GM08714 (cell line): Measurements from ENCODE around the gene CHD9.
"Not testable (repeated sequence)": the region's sequence is repeated elsewhere in the genome, so short reads cannot be mapped to it uniquely, and the experiment has no call there.

Source experiments
- H3K4me3 ChIP-seq: fragments of 200-500 bp; sonication (Bioruptor generic); 2 replicates; pipeline ENCODE4 v1.5.1; 2014; ENCODE audit warnings: mild to moderate bottlenecking, low read length, inconsistent platforms
- ZNF274 ChIP-seq: IDR thresholded peaks from 2 replicates; pipeline ENCODE4 v1.6.1; 2012; ENCODE audit warnings: mild to moderate bottlenecking, low read depth, low read length

CHD9 gene

DNA sequence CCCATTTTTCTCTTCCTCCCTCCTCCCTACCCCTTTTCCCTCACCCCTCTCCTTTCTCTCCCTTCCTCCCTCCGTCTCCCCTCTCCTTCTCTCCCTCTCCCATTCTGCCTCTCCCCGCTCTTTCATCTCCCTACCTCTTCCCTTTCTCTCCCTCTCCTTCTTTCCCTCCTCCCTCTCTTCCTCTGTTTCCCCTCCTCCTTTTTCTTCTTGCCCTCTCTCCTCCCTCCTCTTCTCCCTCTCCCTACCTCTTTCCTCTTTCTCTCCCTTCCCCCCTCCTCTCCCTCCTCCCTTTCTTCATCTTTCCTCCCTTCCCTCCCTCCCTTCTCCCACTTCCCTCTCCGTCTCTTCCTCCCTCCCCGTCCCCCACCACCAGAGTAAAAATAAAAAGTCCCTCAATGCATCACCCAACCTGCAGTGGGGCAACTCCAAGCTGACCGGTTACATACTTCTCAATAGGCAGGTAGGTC, 12.5 kb upstream of the CHD9 start:
- H3K4me3 ChIP-seq: no peak overlapping the region
- no peak for TF ChIP-seq ZNF274

DNA sequence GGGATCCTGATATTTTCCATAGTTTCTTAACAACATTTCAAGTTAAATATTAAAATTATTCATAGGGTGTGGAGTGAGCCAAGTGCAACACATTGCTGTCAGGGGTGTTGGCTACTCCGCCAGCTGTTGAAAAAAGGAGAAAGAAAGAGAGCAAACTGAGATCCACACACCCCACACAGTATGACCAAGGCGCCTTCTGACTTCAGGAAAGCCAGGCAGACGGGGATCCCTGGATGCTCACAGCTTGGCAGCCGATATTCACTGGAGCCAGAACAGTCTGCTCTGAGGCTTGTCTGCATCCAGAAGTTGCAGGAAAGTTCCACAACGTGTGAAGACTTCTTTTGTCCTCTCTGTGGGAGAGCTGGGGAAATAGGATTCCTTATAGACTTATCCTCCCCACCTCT, 11.4 kb upstream of the CHD9 start:
- TF ChIP-seq ZNF274: no peak
- no peak overlapping the region for H3K4me3 ChIP-seq

DNA sequence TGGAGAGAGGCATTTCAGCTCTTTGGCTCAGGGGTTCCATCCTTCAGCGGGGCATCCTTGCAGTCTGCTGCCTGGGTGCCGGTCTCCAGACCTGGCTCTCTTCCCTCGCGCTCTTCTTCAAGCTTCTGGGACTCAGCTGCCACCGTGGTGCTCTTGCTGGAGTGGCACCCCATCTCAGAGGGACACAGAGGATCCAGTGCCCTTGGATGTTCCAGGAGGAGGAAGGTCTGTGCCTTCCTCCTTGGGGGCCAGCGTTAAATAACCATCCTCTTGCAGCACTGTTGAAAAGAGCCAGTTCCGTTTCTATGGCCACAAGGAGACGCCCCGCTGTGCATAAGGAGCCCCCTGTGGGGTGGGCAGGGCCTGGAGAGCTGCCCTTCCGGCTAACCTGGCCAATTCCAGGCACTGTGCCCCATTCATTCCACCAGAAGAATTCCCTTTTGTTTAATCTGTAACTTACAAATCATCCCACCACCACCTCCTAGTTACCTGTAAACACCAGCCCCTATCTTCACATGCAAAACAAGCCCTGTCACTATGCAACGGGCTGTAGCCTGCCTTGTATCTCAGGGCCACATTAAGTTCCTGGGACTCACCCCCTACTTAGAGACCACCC, 10.7 kb upstream of the CHD9 start:
- no peak for TF ChIP-seq ZNF274
- H3K4me3 ChIP-seq: no peak overlapping the region

DNA sequence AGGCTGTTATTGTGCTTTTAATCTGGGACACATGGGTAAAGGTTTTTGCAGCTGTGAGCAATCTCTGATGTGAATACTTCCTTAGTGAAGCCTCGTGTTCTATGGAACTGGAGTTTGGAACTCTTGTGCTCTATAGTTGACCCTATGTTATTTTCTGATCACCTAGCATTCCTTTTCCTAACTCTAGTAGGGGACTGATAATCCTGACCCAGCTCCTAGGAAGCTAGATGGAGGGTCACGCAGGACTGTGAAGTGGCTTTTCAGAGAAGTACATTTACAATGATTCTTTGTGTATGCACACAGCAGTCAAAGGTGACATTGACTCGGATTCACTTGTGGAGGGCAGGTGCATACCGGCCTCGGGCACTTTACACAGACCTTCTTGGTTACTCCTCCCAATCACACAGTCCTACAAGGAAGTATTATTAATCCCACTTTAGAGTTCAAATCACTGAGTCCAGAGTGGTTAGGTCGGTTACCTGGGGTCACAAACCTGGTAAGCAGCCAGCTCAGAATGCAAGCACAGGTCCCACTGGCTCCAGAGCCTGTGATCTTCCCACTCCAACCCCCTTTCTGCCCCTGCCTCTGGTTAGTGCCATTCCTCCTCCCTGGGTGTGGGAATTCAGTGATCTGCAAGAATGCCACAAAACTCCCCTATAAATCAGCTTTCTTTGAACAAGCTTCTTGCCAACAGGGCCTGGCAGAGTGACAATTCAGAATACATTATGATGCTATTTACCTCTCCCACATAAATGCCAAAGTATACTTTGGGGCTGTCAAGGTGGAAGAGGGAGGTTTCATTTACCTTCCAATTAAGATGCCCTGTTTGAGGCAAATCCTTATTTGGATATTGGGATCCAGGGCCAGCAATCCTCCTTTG, 9.2 kb upstream of the CHD9 start:
- TF ChIP-seq ZNF274: no peak
- H3K4me3 ChIP-seq: no peak overlapping the region

DNA sequence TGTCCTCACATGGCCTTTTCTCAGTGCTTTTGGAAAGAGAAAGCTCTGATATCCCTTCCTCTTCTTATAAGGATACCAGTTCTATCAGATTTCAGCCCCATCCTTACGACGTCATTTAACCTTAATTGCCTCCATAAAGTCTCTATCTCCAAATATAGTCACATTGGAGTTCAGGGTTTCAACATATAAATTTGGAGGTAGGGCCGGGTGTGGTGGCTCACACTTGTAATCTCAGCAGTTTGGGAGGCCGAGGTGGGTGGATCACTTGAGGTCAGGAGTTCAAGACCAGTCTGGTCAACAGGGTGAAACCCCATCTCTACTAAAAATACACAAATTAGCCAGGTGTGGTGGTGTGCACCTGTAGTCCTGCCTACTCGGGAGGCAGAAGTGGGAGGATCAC, 7.3 kb upstream of the CHD9 start:
- H3K4me3 ChIP-seq: not testable (repeated sequence)

DNA sequence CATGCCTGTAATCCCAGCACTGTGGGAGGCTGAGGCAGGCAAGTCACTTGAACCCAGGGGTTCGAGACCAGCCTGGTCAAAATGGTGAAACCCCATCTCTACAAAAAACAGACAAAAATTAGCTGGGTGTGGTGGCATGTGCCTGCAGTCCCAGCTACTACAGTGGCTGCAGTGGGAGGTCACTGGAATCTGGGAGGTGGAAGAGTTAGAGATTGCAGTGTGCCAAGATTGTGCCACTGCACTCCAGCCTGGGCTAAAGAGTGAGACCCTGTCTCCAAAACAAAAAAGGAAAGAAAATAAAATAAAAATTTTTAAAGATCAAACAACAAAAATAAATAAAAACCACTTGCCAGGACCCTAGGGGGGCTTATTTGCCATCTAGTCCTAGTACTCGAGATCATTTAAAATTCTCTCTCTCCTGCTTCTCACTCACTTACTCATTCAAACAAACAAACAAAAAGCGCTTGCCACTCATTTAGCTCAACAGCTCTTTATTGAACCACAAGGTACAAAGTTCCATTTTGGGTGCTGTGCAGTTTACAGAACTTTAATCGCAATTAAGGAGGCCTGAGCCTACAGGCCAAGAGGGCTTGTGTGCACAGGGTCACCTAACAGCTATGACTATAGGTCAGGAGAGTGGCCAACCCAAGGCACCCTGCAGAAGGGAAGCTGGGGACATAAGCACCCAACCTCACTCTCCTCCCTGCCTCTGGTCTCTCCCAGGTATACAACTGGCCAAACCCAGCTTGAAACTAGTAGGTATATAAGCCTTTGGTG, 6.5 kb upstream of the CHD9 start:
- H3K4me3 ChIP-seq: no peak overlapping the region
- no peak for TF ChIP-seq ZNF274

DNA sequence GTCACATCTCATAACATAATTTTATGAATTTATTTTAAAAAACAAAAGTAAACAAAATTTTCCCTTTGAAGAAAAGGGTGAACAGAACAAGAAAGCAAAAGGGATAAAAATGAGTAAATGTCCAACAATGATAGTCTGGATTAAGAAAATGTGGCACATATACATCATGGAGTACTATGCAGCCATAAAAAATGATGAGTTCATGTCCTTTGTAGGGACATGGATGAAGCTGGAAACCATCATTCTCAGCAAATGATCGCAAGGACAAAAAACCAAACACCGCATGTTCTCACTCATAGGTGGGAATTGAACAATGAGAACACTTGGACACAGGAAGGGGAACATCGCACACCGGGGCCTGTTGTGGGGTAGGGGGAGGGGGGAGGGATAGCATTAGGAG, 3.5 kb upstream of the CHD9 start:
- not testable (repeated sequence) for H3K4me3 ChIP-seq

DNA sequence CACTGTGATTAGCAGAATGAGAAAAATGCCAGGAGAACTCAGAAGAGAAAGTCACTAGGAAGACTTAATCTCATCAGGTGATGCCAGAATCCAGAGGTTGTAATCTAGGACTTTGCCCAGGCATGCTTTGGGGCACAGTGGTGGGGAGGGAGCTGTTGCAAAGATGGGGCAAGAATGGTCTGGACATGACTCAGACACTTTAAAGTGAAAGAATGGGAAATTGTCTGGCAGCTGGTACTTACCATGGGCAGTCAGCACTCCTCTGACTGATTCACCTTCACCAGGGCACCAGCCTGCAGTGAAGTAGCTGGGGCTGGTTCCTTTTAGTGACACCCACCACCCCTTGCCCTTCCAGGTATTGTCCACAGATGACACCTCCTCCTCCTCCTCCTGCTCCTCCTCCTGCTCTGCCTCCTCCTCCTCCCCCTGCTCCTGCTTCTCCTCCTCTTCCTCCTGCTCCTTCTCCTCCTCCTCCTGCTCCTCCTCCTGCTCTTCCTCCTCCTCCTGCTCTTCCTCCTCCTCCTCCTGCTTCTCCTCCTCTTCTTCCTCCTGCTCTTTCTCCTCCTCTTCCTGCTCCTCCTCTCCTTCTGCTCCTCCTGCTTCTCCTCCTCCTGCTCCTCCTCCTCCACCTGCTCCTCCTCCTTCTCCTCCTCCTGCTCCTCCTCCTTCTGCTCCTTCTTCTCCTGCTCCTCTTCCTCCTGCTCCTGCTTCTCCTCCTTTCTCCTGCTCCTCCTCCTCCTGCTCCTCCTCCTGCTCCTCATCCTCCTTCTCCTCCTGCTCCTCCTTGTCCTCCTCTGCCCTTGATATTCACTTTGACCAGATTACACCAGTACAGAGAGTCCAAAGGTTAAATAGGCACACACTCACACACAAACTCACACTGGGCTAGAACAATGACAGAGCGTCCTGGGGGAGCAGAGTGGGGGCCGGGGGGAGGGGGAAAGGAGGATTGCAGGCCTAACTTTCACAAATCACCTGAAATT, 2.0 kb upstream of the CHD9 start, which contains the start of gene CHD9NB:
Gene CHD9NB (minus strand): TSS at position 379 of the 983 bp plus-strand sequence. CDS start 8,739 bp downstream, outside the sequence.
- peak within 1 kb of the TSS; percentile 19; the same call in 1 of the 2 replicates for H3K4me3 ChIP-seq
- TF ChIP-seq ZNF274: no peak

DNA sequence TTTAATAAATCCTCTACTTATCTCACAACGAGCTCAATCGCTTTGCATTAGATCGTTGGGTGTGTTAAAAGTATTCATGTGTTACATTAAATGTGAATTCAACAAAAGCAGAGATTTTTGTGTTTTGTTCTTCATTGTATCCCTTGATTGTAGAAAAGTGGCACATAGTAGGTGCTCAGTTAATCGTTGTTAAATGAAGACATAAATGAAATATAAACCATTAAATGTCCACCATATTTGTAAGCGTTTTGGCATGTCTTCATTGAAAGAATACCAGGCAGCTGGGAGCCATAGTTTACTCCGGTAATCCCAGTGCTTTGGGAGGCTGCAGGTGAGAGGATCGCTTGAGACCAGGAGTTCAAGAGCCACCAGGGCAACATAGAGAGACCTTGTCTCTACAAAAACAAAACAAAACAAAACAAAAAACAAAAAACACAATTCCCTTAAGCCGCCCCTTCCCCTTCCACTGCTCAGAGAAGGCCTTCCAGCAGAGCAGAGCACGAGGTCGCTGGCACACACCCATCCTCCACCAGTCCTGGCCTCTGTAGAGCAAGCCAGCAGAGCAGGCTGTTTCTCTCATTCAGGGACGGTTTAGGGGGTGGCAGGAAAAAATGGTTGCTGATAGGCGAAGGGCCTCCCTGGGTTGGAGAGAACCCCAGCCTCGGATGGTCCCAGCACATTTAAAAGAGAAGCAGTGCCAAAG, 673 bp upstream of the CHD9 start:
- no peak for TF ChIP-seq ZNF274
- peak overlapping the region; percentile 83; the same call in 1 of the 2 replicates for H3K4me3 ChIP-seq

DNA sequence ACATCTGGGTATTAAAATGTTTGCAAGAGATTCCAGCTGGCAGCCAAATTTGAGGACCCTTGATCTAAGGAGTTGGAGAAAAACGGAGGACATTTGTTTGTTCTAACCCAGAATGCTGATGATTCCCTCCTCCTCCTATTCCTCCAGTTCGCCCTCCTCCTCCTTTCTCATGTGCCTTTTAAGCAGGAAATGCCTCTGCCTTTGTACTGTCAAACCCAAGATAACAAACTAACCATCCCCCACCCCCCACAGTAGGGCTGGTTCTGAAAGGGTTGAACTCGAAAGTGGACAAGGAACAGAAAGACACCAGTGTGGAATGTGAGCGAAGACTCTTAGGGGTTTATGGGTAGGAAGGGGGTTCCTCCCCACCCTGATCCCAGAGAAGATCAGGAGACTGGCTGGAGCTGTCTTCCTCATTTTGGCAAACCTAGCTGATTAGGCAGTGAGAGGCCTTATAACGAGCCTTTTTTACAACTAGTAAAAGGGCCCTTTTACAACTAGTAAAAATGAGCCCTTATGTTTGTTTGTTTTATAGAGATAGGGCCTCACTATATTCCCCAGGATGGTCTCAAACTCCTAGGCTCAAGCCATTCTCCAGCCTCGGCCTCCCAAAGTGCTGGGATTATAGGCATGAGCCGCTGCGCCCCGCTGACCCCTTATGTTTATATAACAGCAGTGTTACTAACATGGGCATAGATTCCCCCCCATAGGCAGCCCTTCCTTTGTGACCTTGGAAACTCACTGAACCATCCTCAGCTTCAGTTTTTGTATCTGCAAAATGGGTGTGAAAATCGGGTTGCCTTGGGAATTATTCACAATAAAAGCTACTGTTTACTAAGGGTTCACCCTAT, 975 bp downstream of the CHD9 start:
- H3K4me3 ChIP-seq: peak overlapping the region; percentile 83
- TF ChIP-seq ZNF274: no peak

DNA sequence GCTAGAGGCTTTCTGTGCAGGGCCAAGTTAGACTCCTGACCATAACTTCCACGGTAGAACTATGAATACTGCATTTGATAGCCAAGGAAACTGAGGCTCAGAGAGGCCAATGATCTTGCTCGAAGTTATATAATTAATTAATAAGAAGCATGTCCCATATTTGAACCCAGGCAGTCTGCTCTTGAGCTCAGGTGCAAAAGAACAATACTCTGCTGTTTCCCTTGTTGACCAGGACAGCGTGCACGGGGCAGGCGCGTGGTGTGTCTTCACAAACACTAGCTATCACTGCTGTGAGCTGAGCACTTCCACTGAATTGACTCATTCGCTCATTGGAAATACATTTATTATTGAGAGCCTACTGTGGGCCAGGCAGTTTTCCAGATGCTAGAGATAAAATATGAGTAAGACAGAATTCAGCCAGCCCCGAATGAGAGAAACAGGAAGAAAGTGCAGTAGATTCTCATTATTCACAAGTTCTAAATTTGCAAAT, 1.6 kb downstream of the CHD9 start:
- H3K4me3 ChIP-seq: peak overlapping the region; percentile 83; the same call in 1 of the 2 replicates
- no peak for TF ChIP-seq ZNF274

DNA sequence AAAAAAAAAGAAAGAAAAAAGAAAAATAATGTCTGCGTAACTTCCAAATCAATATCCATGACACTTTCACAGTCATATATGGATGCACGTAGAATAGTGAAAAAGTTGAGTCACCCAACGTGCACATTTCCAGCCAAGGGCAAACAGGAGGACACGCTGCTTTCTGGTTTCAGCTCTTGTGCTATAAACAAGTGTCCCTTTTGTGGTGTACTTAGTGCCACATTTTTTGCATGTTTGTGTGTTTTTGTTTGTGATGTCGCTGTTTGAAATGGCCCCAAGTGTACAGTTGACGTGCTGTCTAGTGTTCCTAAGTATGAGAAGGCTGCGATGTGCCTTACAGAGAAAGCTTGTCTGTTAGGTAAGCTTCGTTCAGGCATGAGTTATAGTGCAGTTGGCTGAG, 2.9 kb downstream of the CHD9 start:
- no peak for TF ChIP-seq ZNF274
- no peak overlapping the region for H3K4me3 ChIP-seq
